Smooth muscle cell (in vitro differentiated cells): ENCODE measurements around the gene XRN1. TPM values are rescaled to one million over a fixed set of nuclear protein-coding genes. Genes with fewer than 3 reads are reported as not detected.
"Not testable (repeated sequence)": the region's sequence is repeated elsewhere in the genome, so short reads cannot be mapped to it uniquely, and the experiment has no call there.

Source experiments
- DNase-seq: peaks from one replicate; lab custom pipeline; 2025; ENCODE audit not compliant: unreplicated experiment; lab: John Stamatoyannopoulos, UW
- H2AFZ ChIP-seq: fragments of 200-600 bp; sonication (generic); 2 replicates; pipeline ENCODE4 v1.6.0; 2016; ENCODE audit warnings: antibody characterized with exemption, low read depth, mild to moderate bottlenecking
- H3F3A ChIP-seq: fragments of 200-600 bp; sonication (generic); 2 replicates; pipeline ENCODE4 v1.6.0; 2017; ENCODE audit warnings: antibody characterized with exemption, low read depth
- H3K27ac ChIP-seq: fragments of 200-600 bp; sonication (generic); 2 replicates; pipeline ENCODE4 v1.5.1; 2016; ENCODE audit warnings: low read depth, mild to moderate bottlenecking
- H3K27me3 ChIP-seq: fragments of 200-600 bp; sonication (generic); 2 replicates; pipeline ENCODE4 v1.6.1; 2016; ENCODE audit warnings: low read depth, mild to moderate bottlenecking
- H3K36me3 ChIP-seq: fragments of 200-600 bp; sonication (generic); 2 replicates; pipeline ENCODE4 v1.5.1; 2016; ENCODE audit warnings: low read depth
- H3K4me1 ChIP-seq: fragments of 200-600 bp; sonication (generic); 2 replicates; pipeline ENCODE4 v1.5.1; 2016; ENCODE audit warnings: low read depth
- H3K4me2 ChIP-seq: fragments of 200-600 bp; sonication (generic); 2 replicates; pipeline ENCODE4 v1.6.0; 2016; ENCODE audit warnings: mild to moderate bottlenecking
- H3K4me3 ChIP-seq: fragments of 200-600 bp; sonication (generic); 2 replicates; pipeline ENCODE4 v1.5.1; 2016; ENCODE audit warnings: mild to moderate bottlenecking
- H3K79me2 ChIP-seq: fragments of 200-600 bp; sonication (generic); 2 replicates; pipeline ENCODE4 v1.6.0; 2016; ENCODE audit warnings: low read depth, mild to moderate bottlenecking
- H3K9ac ChIP-seq: fragments of 200-600 bp; sonication (generic); 2 replicates; pipeline ENCODE4 v1.6.0; 2016; ENCODE audit warnings: low read depth
- H3K9me3 ChIP-seq: fragments of 200-600 bp; sonication (generic); replicated peaks from 2 replicates; pipeline ENCODE4 v1.5.1; 2016; ENCODE audit warnings: low read depth
- H4K20me1 ChIP-seq: fragments of 200-600 bp; sonication (generic); 2 replicates; pipeline ENCODE4 v1.6.0; 2016; ENCODE audit warnings: low read depth
- CTCF ChIP-seq: fragments of 200-600 bp; sonication (generic); IDR thresholded peaks from 2 replicates; pipeline ENCODE4 v1.5.1; 2017; ENCODE audit warnings: borderline replicate concordance, mild to moderate bottlenecking, antibody characterized with exemption; ENCODE audit not compliant: insufficient read depth, poor library complexity, severe bottlenecking
- WGBS: methylation state at CpG from one replicate; pipeline ENCODE4 v1.1.7; 2016; ENCODE audit warnings: low lambda C conversion rate; 5-methylcytosine and 5-hydroxymethylcytosine counted together
- polyA plus RNA-seq: library from polyadenylated mRNA; unstranded; fragments of >200 nt; fragmentation: Nextera tagmentation; extraction: Ambion mirVana; gene quantifications from 2 replicates; pipeline ENCODE4 v1.2.1, GENCODE V29; 2016
- total RNA-seq: library from RNA; depleted of rRNA; stranded (reverse); fragments of >200 nt; gene quantifications from 2 replicates; pipeline ENCODE4 v1.2.3, GENCODE V29; 2014

Gene XRN1
- total and polyA plus RNA-seq, 2 experiments from 2014 or later, result 7.5 to 37.1 TPM

- Histone ChIP-seq H3F3A (no peaks in the 10 kb centered on the region), H3K4me3 (no peak overlapping the region), H3K27ac (no peak overlapping the region), H3K9ac (no peak overlapping the region), H3K79me2 (no peaks in the 10 kb centered on the region), H3K4me2 (no peak overlapping the region), H3K4me1 (no peaks in the 10 kb centered on the region), H4K20me1 (no peaks in the 10 kb centered on the region), H3K27me3 (no peaks in the 10 kb centered on the region), H3K9me3 (no peaks in the 10 kb centered on the region), H2AFZ (no peak overlapping the region), H3K36me3 (no peaks in the 10 kb centered on the region)
- WGBS, result 96% methylated on average over 3 of the region's 3 CpGs
- TF ChIP-seq CTCF, result no peak
- DNase-seq, result no peak
These were observed 127.9 kb downstream of the XRN1 start for GRCh38 chr3:142319912-142320311.

GRCh38 chr3:142319094-142319493 is 128.7 kb downstream of the XRN1 start:
- Histone ChIP-seq H3K27me3 (no peaks in the 10 kb centered on the region), H3K27ac (no peak overlapping the region), H3K36me3 (no peaks in the 10 kb centered on the region), H3K4me1 (no peaks in the 10 kb centered on the region), H2AFZ (no peak overlapping the region), H3K9me3 (no peaks in the 10 kb centered on the region), H4K20me1 (no peaks in the 10 kb centered on the region), H3K79me2 (no peaks in the 10 kb centered on the region), H3K9ac (no peak overlapping the region), H3K4me3 (no peak overlapping the region), H3F3A (no peaks in the 10 kb centered on the region), H3K4me2 (no peak overlapping the region)
- DNase-seq, result no peak
- 51% methylated on average over 1 of the region's 1 CpG for WGBS
- no peak for TF ChIP-seq CTCF

- H3K4me1 ChIP-seq, result no peaks in the 10 kb centered on the region
- no peak overlapping the region for H3K9ac ChIP-seq
- no peaks in the 10 kb centered on the region for H3K36me3 ChIP-seq
- H3K27ac ChIP-seq, result no peak overlapping the region
- H2AFZ ChIP-seq, result no peak overlapping the region
- no peaks in the 10 kb centered on the region for H3K27me3 ChIP-seq
- no peaks in the 10 kb centered on the region for H3K9me3 ChIP-seq
- H3K4me3 ChIP-seq, result no peak overlapping the region
- no peaks in the 10 kb centered on the region for H3K79me2 ChIP-seq
- DNase-seq, result no peak
- H4K20me1 ChIP-seq, result no peaks in the 10 kb centered on the region
- no peak for TF ChIP-seq CTCF
- H3K4me2 ChIP-seq, result no peak overlapping the region
- H3F3A ChIP-seq, result no peaks in the 10 kb centered on the region
These were observed 129.5 kb downstream of the XRN1 start for GRCh38 chr3:142318331-142318730.

GRCh38 chr3:142315978-142316388 is 131.9 kb downstream of the XRN1 start:
- not testable (repeated sequence) for H3K27me3 ChIP-seq

More at GRCh38 chr3:142315978-142316388, 131.9 kb downstream of the XRN1 start:
- H3K27ac ChIP-seq, H3K79me2 ChIP-seq, H2AFZ ChIP-seq, H3K9ac ChIP-seq, DNase-seq, H3K4me2 ChIP-seq, H3F3A ChIP-seq, H4K20me1 ChIP-seq, H3K4me1 ChIP-seq, H3K36me3 ChIP-seq, H3K9me3 ChIP-seq, H3K4me3 ChIP-seq: not testable (repeated sequence)
- 80% methylated on average over 2 of the region's 2 CpGs for WGBS
